ENCODE measurements around the gene MED25.

Gene MED25

GRCh38 chr19:49817964-49818648 lies at the start of gene MED25:
Gene MED25 (plus strand): TSS chr19:49818289. CDS start chr19:49818342, 53 bp downstream.
- TF ChIP-seq CTCF (IDR thresholded peaks at IDR 0.05; ENCODE audit: insufficient read depth, low read depth, low read length, missing control alignments) = peak; percentile 7
- DNase-seq (ENCODE audit: low read depth) = peak; percentile 85
- peak within 1 kb of the TSS; percentile 98 for H3K4me3 ChIP-seq (ENCODE audit: low read length)

GRCh38 chr19:49770529-49770928 lies 47.6 kb upstream of the MED25 start:
- no peak for DNase-seq (ENCODE audit: low read depth)
- H3K4me3 ChIP-seq (ENCODE audit: low read length) = no peak overlapping the region
- TF ChIP-seq CTCF (IDR thresholded peaks at IDR 0.05; ENCODE audit: insufficient read depth, low read depth, low read length, missing control alignments) = no peak

GRCh38 chr19:49771674-49772139 lies 46.4 kb upstream of the MED25 start:
- TF ChIP-seq CTCF (IDR thresholded peaks at IDR 0.05; ENCODE audit: insufficient read depth, low read depth, low read length, missing control alignments) = no peak
- H3K4me3 ChIP-seq (ENCODE audit: low read length) = no peak overlapping the region
- no peak for DNase-seq (ENCODE audit: low read depth)

- DNase-seq (ENCODE audit: low read depth) = peak; percentile 18
- TF ChIP-seq CTCF (IDR thresholded peaks at IDR 0.05; ENCODE audit: insufficient read depth, low read depth, low read length, missing control alignments) = no peak
- no peak overlapping the region for H3K4me3 ChIP-seq (ENCODE audit: low read length)
Measured at GRCh38 chr19:49772850-49773432, 45.1 kb upstream of the MED25 start.

- no peak for DNase-seq (ENCODE audit: low read depth)
- TF ChIP-seq CTCF (IDR thresholded peaks at IDR 0.05; ENCODE audit: insufficient read depth, low read depth, low read length, missing control alignments) = no peak
- no peak overlapping the region for H3K4me3 ChIP-seq (ENCODE audit: low read length)
Measured at GRCh38 chr19:49773663-49774350, 44.3 kb upstream of the MED25 start.

- DNase-seq (ENCODE audit: low read depth) = no peak
- no peak for TF ChIP-seq CTCF (IDR thresholded peaks at IDR 0.05; ENCODE audit: insufficient read depth, low read depth, low read length, missing control alignments)
- no peak overlapping the region for H3K4me3 ChIP-seq (ENCODE audit: low read length)
Measured at GRCh38 chr19:49774969-49775368, 43.1 kb upstream of the MED25 start.

Data from epithelial cell of esophagus (primary cell).